Fibroblast of skin of right biceps (primary cell): Measurements from ENCODE around the gene COBLL1.

Experiments
- DNase-seq: peaks from one replicate; pipeline ENCODE4 v3.0.0-alpha.2; 2013

COBLL1 gene

GRCh38 chr2:164754157-164755093 lies 87.2 kb downstream of the COBLL1 start:
- no peak for DNase-seq

- no peak for DNase-seq
Observed at GRCh38 chr2:164752956-164753355, 88.7 kb downstream of the COBLL1 start.

- DNase-seq, result no peak
Observed at GRCh38 chr2:164747783-164748433, 93.7 kb downstream of the COBLL1 start.

GRCh38 chr2:164747140-164747539 lies 94.5 kb downstream of the COBLL1 start:
- no peak for DNase-seq

GRCh38 chr2:164746713-164747112 lies 94.9 kb downstream of the COBLL1 start:
- no peak for DNase-seq

GRCh38 chr2:164745012-164745797 lies 96.4 kb downstream of the COBLL1 start:
- peak; percentile 20 for DNase-seq

- no peak for DNase-seq
Observed at GRCh38 chr2:164742738-164743317, 98.8 kb downstream of the COBLL1 start.

- peak; percentile 67 for DNase-seq
Observed at GRCh38 chr2:164739966-164740365, 101.7 kb downstream of the COBLL1 start.

- DNase-seq, result peak; percentile 62
Observed at GRCh38 chr2:164737612-164738081, 104.0 kb downstream of the COBLL1 start.

GRCh38 chr2:164735309-164735919 lies 106.2 kb downstream of the COBLL1 start:
- DNase-seq, result peak; percentile 49

GRCh38 chr2:164734196-164734595 lies 107.4 kb downstream of the COBLL1 start:
- DNase-seq, result no peak

GRCh38 chr2:164725542-164725941 lies 116.1 kb downstream of the COBLL1 start:
- no peak for DNase-seq

- no peak for DNase-seq
Observed at GRCh38 chr2:164722616-164723338, 118.8 kb downstream of the COBLL1 start.

GRCh38 chr2:164721430-164721829 lies 120.2 kb downstream of the COBLL1 start:
- DNase-seq, result peak; percentile 28

GRCh38 chr2:164719996-164720941 lies 121.4 kb downstream of the COBLL1 start:
- DNase-seq, result peak; percentile 46

- peak; percentile 43 for DNase-seq
Observed at GRCh38 chr2:164717000-164717803, 124.4 kb downstream of the COBLL1 start.

GRCh38 chr2:164714471-164714870 lies 127.2 kb downstream of the COBLL1 start:
- no peak for DNase-seq

GRCh38 chr2:164711766-164712138 lies 129.9 kb downstream of the COBLL1 start:
- no peak for DNase-seq
